Stimulated activated effector memory CD8-positive, alpha-beta T cell treated with anti-CD3 and anti-CD28 coated beads, Interleukin-12 subunit alpha, Interleukin-12 subunit beta, amount 100 ng/mL, for 72 hours (primary cell): ENCODE measurements around the gene LAMP5.

Experiments used
- ATAC-seq: fragments of 150-1000 bp; cut with Tn5 transposase; 2 replicates; pipeline ENCODE4 v1.10.0; 2021
- DNase-seq, 2 donors: peaks; one replicate each; pipeline ENCODE4 v3.0.0; 2021 to 2022; ENCODE audit warnings: low spot score in 2 of 2
- H3K27ac Mint-ChIP-seq: one replicate; pipeline ENCODE4 v1.8.0; 2022; ENCODE audit warnings: mild to moderate bottlenecking, mixed read lengths
- H3K36me3 Mint-ChIP-seq: one replicate; pipeline ENCODE4 v1.8.0; 2022; ENCODE audit warnings: mild to moderate bottlenecking, mixed read lengths
- H3K4me1 Mint-ChIP-seq: one replicate; pipeline ENCODE4 v1.8.0; 2022; ENCODE audit warnings: mixed read lengths
- H3K4me3 Mint-ChIP-seq: one replicate; pipeline ENCODE4 v1.8.0; 2022; ENCODE audit warnings: mild to moderate bottlenecking, mixed read lengths
- H3K9me3 Mint-ChIP-seq: one replicate; pipeline ENCODE4 v1.8.0; 2022; ENCODE audit warnings: mixed read lengths

Gene LAMP5

GRCh38 chr20:9509246-9509645, 5.1 kb upstream of the LAMP5 start:
- DNase-seq, result no peak
- no peak overlapping the region for H3K27ac Mint-ChIP-seq
- H3K4me3 Mint-ChIP-seq, result no peak overlapping the region
- no peaks in the 10 kb centered on the region for H3K4me1 Mint-ChIP-seq
- ATAC-seq, result no peak
- no peaks in the 10 kb centered on the region for H3K36me3 Mint-ChIP-seq
- no peaks in the 10 kb centered on the region for H3K9me3 Mint-ChIP-seq

- Mint-ChIP-seq H3K9me3 (no peaks in the 10 kb centered on the region), H3K36me3 (no peaks in the 10 kb centered on the region), H3K4me3 (no peak overlapping the region), H3K27ac (no peak overlapping the region), H3K4me1 (no peaks in the 10 kb centered on the region)
- no peak for ATAC-seq
- DNase-seq, result no peak
Observed at GRCh38 chr20:9510911-9511310, 3.5 kb upstream of the LAMP5 start.

DNA sequence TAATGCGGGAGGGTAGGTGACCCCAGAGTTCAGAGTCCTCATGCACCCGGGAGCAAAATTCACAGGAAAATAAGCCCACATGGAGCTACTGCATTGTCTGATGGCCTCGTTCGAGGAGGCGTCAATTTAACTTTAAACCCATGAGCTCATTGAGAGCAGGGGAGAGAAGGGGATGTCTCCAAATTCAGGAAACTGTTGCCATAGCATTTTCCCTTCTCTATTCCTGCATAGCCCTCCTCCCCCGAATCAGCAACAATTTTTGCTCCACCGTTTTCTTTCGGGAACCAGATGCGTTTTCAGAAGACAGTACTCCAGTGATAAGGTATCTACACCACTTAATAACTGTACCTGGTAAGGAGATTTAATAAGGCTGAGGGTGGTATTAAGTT, 324 bp upstream of the LAMP5 start:
- Mint-ChIP-seq H3K4me3 (no peak overlapping the region), H3K36me3 (no peaks in the 10 kb centered on the region), H3K4me1 (no peaks in the 10 kb centered on the region), H3K9me3 (no peaks in the 10 kb centered on the region), H3K27ac (no peak overlapping the region)
- no peak for ATAC-seq
- no peak for DNase-seq

- no peak for DNase-seq
- Mint-ChIP-seq H3K4me3 (no peak overlapping the region), H3K36me3 (no peaks in the 10 kb centered on the region), H3K27ac (no peak overlapping the region), H3K9me3 (no peaks in the 10 kb centered on the region), H3K4me1 (no peaks in the 10 kb centered on the region)
- ATAC-seq, result no peak
Observed at GRCh38 chr20:9515214-9515585, 810 bp downstream of the LAMP5 start.

DNA sequence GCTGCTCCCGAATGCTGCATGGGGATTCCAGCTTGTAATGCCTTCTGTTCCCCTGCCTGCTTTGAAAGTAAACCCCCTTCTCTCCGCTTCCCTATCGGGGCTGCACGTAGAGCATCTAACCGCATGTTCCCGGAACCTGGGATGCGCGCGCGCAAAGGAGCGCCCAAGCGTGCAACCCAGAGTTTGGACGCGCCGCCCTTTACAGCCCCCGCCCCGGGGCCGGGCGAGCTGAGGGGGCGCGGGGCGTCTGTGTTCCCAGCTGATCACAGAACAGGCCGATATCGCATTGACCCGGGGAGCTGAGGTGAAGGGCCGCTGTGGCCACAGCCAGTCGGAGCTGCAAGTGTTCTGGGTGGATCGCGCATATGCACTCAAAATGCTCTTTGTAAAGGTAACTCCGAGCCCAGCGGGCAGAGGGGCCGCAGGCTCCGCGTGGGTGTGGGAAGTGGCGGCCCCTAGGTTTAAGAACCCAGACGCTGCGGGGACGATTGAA, 1.4 kb downstream of the LAMP5 start:
- H3K9me3 Mint-ChIP-seq, result peaks cover under 1% of the 10 kb centered on the region
- ATAC-seq (no peak), DNase-seq (no peak)
- no peaks in the 10 kb centered on the region for H3K4me1 Mint-ChIP-seq
- no peaks in the 10 kb centered on the region for H3K36me3 Mint-ChIP-seq
- no peak overlapping the region for H3K27ac Mint-ChIP-seq
- no peak overlapping the region for H3K4me3 Mint-ChIP-seq

GRCh38 chr20:9516234-9516871, 2.0 kb downstream of the LAMP5 start:
- DNase-seq (no peak), ATAC-seq (no peak)
- Mint-ChIP-seq H3K36me3 (no peaks in the 10 kb centered on the region), H3K27ac (no peak overlapping the region), H3K4me3 (no peak overlapping the region), H3K4me1 (no peaks in the 10 kb centered on the region), H3K9me3 (peaks cover 2% of the 10 kb centered on the region)

DNA sequence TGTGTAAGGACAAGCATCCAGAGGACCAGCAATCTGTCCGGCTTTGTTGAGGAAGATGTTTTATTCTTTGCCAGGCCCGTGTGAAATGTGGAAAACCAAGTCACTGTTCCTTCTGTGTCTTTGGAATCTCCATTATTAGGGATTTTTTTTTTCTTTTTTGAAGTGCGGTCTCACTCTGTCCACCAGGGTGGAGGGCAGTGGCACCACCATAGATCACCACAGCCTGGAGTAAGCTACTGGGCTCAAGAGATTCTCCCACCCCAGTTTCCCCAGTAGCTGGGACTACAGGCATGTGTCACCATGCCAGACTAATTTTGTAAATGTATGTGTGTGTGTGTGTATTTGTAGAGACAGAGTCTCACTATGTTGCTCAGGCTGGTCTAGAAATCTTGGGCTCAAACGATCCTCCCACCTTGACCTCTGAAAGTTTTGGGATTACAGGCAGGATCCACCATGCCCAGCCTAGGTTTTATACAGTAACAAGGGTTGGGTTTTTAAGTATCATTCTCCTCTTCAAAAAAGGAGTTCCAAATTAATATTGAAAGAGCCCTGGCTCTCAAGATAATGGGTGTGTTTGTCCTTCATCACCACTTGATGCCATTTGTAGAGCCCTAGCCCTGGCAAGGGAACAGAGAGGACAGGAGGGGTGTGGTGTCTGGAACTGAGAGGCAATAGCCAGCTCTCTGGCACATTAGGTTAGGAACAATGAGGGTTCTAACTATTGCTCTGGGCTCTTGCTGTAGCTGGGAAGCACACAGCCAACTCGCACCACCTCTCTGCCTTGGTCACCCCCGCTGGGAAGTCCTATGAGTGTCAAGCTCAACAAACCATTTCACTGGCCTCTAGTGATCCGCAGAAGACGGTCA, 3.1 kb downstream of the LAMP5 start:
- H3K27ac Mint-ChIP-seq, result no peak overlapping the region
- no peaks in the 10 kb centered on the region for H3K4me1 Mint-ChIP-seq
- no peak for DNase-seq
- no peak overlapping the region for H3K4me3 Mint-ChIP-seq
- H3K36me3 Mint-ChIP-seq, result no peaks in the 10 kb centered on the region
- peaks cover 2% of the 10 kb centered on the region for H3K9me3 Mint-ChIP-seq
- no peak for ATAC-seq

DNA sequence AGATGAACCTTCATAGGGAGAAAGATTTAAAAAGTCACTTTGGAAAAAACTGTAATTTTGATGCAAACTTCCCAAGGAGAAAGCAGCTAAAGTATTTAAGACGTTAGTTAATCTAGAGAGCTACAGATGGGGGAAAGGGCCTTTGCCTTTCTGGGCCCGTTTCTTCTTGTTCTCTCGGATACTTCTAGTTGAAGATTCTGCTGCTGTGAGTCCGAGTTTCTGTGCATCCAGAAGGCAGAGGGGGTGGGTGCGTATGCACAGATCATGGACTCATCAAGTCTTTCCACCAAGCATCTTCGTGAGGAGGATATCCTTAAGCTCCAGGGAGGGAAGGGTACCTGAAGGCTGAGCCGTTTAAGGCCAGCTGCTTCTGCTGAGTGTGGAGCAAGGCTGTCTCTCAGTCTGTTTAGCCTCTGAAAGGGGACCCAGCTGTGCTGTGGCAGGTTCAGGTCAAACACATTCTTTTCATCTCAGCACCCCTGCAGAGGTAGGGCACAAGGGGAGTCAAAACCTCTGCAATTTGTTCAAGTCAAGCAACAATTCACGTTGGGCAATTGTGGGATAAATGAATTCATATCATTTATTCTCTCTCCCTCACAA, 4.3 kb downstream of the LAMP5 start:
- H3K4me3 Mint-ChIP-seq, result no peak overlapping the region
- ATAC-seq (no peak), DNase-seq (no peak)
- no peaks in the 10 kb centered on the region for H3K4me1 Mint-ChIP-seq
- no peak overlapping the region for H3K27ac Mint-ChIP-seq
- peaks cover 2% of the 10 kb centered on the region for H3K9me3 Mint-ChIP-seq
- H3K36me3 Mint-ChIP-seq, result no peaks in the 10 kb centered on the region

DNA sequence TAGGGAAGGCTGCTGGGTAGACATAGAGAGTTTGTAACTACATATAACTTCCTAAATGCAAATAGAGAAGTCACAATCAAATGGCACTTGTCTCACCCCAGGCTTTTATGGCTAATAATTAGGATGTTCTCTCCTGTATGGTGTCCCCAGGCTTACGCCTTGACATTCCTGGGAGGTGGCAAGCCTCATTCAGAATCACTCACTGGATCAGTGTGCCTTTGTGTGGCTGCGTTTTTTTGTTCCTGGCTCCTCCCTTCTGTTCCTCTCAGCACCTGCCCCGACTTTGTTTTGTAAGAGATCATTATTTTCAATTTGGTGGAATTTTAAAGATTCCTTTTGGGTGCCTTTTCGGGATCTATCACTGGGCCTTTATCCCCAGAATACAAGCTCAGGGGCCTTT, 5.7 kb downstream of the LAMP5 start:
- H3K27ac Mint-ChIP-seq, result no peak overlapping the region
- H3K9me3 Mint-ChIP-seq, result peaks cover 2% of the 10 kb centered on the region
- DNase-seq (no peak), ATAC-seq (no peak)
- no peaks in the 10 kb centered on the region for H3K4me1 Mint-ChIP-seq
- no peaks in the 10 kb centered on the region for H3K36me3 Mint-ChIP-seq
- H3K4me3 Mint-ChIP-seq, result no peak overlapping the region

GRCh38 chr20:9523636-9524035, 9.2 kb downstream of the LAMP5 start:
- Mint-ChIP-seq H3K4me1 (no peaks in the 10 kb centered on the region), H3K4me3 (no peak overlapping the region), H3K27ac (no peak overlapping the region), H3K36me3 (no peaks in the 10 kb centered on the region), H3K9me3 (peaks cover 2% of the 10 kb centered on the region)
- ATAC-seq (no peak), DNase-seq (no peak)

DNA sequence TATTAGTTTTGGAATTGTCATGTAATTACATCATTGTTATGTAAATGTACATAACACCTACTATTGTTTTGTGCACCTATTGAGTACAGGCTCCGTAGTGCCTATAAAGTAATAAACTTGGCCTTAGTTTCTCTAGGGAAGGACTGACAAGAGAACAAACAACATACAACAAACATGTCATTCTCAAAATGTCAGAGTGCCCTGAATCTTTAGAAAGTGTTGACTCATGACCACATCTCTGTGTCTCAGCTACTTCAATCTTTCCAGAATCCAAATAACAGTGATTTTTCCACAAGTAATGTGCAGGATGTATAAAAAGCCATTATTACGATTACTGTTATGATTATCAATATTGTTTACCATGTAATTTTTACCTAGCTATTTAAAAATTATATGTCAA, 17.2 kb downstream of the LAMP5 start:
- no peak overlapping the region for H3K27ac Mint-ChIP-seq
- no peaks in the 10 kb centered on the region for H3K36me3 Mint-ChIP-seq
- ATAC-seq (no peak), DNase-seq (no peak)
- no peak overlapping the region for H3K4me3 Mint-ChIP-seq
- H3K4me1 Mint-ChIP-seq, result no peaks in the 10 kb centered on the region
- no peaks in the 10 kb centered on the region for H3K9me3 Mint-ChIP-seq

DNA sequence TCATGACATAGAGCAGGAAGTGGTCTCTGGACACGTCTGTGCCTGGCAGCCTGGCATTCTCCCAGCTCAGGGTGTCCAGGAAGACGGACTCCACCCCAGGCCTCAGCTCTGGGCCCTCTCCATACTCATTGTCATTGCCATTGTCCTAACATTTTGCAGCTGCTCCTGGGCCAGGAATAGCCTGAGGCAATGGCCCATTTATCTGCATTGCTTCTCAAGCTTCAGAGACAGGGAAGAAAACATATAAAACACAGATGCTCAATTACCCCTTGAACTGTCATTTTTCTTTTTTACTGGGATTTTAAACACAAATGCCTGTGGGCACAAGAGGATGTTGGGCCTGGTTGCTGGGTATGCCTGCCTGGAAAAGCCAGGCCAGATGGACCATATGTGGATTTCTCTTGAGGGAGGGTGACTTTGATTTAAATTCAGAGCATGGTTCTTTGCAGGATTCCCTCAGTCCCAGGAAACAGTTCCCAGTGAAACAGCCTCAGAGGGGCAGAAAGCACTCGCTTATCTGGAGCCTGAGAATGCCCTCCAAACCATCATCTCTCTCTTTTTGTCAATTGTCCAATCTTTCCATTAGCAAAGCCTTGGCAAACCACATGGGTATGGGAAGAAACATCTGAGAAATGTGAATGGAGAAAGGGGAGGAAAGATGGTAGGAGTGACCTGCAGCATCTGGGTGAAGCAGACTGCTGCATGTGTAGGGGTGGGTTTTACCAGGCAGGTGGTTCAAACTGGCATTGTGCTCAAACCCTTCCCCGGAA, 17.9 kb downstream of the LAMP5 start:
- Mint-ChIP-seq H3K9me3 (no peaks in the 10 kb centered on the region), H3K4me1 (no peaks in the 10 kb centered on the region), H3K4me3 (no peak overlapping the region), H3K36me3 (no peaks in the 10 kb centered on the region), H3K27ac (no peak overlapping the region)
- DNase-seq (no peak), ATAC-seq (no peak)

DNA sequence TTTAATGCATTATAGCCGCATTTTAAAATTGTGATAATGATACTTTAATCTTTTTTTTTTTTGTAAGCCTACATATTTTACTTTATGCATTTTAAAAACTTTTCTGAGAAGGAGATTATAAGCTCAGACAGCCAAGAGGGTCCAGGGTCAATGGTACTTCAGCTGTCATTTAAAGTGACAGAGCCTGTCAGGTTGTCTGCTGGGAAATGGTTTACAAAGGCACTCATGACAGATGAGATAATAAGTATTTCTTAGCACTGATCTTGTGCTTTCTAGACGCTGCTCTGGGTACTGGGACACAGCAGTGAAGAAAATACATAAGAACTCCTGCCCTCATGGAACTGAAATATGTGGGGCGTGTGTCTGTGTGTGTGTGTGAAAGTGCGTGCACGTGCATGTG, 19.6 kb downstream of the LAMP5 start:
- no peaks in the 10 kb centered on the region for H3K9me3 Mint-ChIP-seq
- H3K36me3 Mint-ChIP-seq, result no peaks in the 10 kb centered on the region
- DNase-seq, result no peak
- H3K4me1 Mint-ChIP-seq, result no peaks in the 10 kb centered on the region
- no peak overlapping the region for H3K4me3 Mint-ChIP-seq
- no peak for ATAC-seq
- H3K27ac Mint-ChIP-seq, result no peak overlapping the region

GRCh38 chr20:9535449-9535848, 21.1 kb downstream of the LAMP5 start:
- Mint-ChIP-seq H3K36me3 (no peaks in the 10 kb centered on the region), H3K9me3 (no peaks in the 10 kb centered on the region), H3K27ac (no peak overlapping the region), H3K4me3 (no peak overlapping the region), H3K4me1 (no peaks in the 10 kb centered on the region)
- no peak for ATAC-seq
- DNase-seq, result no peak

- H3K27ac Mint-ChIP-seq, result no peak overlapping the region
- H3K36me3 Mint-ChIP-seq, result no peaks in the 10 kb centered on the region
- no peak overlapping the region for H3K4me3 Mint-ChIP-seq
- DNase-seq (no peak), ATAC-seq (no peak)
- no peaks in the 10 kb centered on the region for H3K4me1 Mint-ChIP-seq
- peaks cover 7% of the 10 kb centered on the region for H3K9me3 Mint-ChIP-seq
Observed at GRCh38 chr20:9543214-9543613, 28.8 kb downstream of the LAMP5 start.
